HCT116 (cell line): Measurements from ENCODE around the gene FAM110A. TPM values are rescaled to one million over a fixed set of nuclear protein-coding genes. Genes with fewer than 3 reads are reported as not detected.

Experiments used
- ATAC-seq: fragments of 200-7000 bp; cut with Tn5 transposase; 2 replicates; pipeline ENCODE4 v1.9.1; 2020; ENCODE audit warnings: mild to moderate bottlenecking, moderate library complexity
- BruUV-seq: library from RNA; stranded (reverse); fragments of 400-500 nt; replicated peaks from 2 replicates; lab custom pipeline; 2021; lab: Mats Ljungman, UMichigan
- CTCF ChIA-PET: fragments of 300-600 bp; sonication (Branson Sonifier 250); formaldehyde crosslinking; loops from one replicate; lab custom pipeline; 2021; ENCODE audit warnings: antibody characterized with exemption; lab: Charles Lee
- POLR2A ChIA-PET: fragments of 300-600, 350-600 bp; sonication (Branson Sonifier 250); formaldehyde crosslinking; loops from one replicate; lab custom pipeline; 2021; ENCODE audit warnings: antibody characterized with exemption; lab: Charles Lee
- RAD21 ChIA-PET, 2 experiments: fragments of 300-600 bp; sonication (Branson Sonifier 250); formaldehyde crosslinking; loops; one replicate each; lab custom pipeline; 2023; ENCODE audit warnings: low total read pairs in 2 of 2; ENCODE audit not compliant: uncharacterized antibody in 2 of 2, unreplicated experiment in 2 of 2, low non-redundant PET in 1 of 2; lab: Charles Lee
- DNase-seq: peaks from one replicate; pipeline ENCODE4 v3.0.0-alpha.2; 2010; ENCODE audit warnings: low read depth, low spot score
- H2AFZ ChIP-seq: fragments of 200-600 bp; shearing (Covaris generic), sonication (generic); 2 replicates; pipeline ENCODE4 v1.6.1; 2017; ENCODE audit warnings: low read depth, mixed run types, mixed read lengths, antibody characterized with exemption, low read length; ENCODE audit not compliant: poor library complexity, severe bottlenecking
- H3K27ac ChIP-seq: 2 replicates; pipeline ENCODE4 v1.5.1; 2012; ENCODE audit warnings: low read depth, low read length
- H3K27me3 ChIP-seq: fragments of 200-600 bp; sonication (generic); 2 replicates; pipeline ENCODE4 v1.6.1; 2016; ENCODE audit warnings: mixed run types, low read length, mixed read lengths; ENCODE audit not compliant: insufficient read depth
- H3K36me3 ChIP-seq, 2 experiments: fragments of 200-500 bp in 1 of 2; fragments of 200-600 bp in 1 of 2; sonication (Bioruptor generic) in 1 of 2; sonication (generic) in 1 of 2; 2 replicates each; pipeline versions ENCODE4 v1.5.1 to v1.6.1; 2014 to 2016; ENCODE audit warnings: low read length in 2 of 2, inconsistent platforms in 1 of 2, mixed read lengths in 1 of 2, mixed run types in 1 of 2; ENCODE audit not compliant: insufficient read depth in 2 of 2, control insufficient read depth in 1 of 2
- H3K4me1 ChIP-seq, 2 experiments: fragments of 200-600 bp in 1 of 2; sonication (generic) in 1 of 2; 2 replicates each; pipeline versions ENCODE4 v1.5.1 to v1.6.1; 2012 to 2017; ENCODE audit warnings: low read length in 2 of 2, inconsistent platforms in 1 of 2, mild to moderate bottlenecking in 1 of 2, mixed read lengths in 1 of 2, mixed run types in 1 of 2, moderate library complexity in 1 of 2; ENCODE audit not compliant: insufficient read depth in 2 of 2, control insufficient read depth in 1 of 2
- H3K4me2 ChIP-seq: fragments of 200-600 bp; sonication (generic); 2 replicates; pipeline ENCODE4 v1.6.1; 2017; ENCODE audit warnings: mixed run types, low read length, mixed read lengths
- H3K4me3 ChIP-seq, 2 experiments: fragments of 200-600 bp in 1 of 2; sonication (generic) in 1 of 2; replicated peaks in 1 of 2; 2 replicates each; pipeline ENCODE4 v1.5.1; 2011 to 2016; ENCODE audit warnings: low read length in 2 of 2, control low read depth in 1 of 2, low read depth in 1 of 2, mild to moderate bottlenecking in 1 of 2, mixed read lengths in 1 of 2, mixed run types in 1 of 2
- H3K79me2 ChIP-seq: fragments of 200-600 bp; sonication (generic); 2 replicates; pipeline ENCODE4 v1.6.1; 2017; ENCODE audit warnings: mild to moderate bottlenecking, mixed run types, low read length, moderate library complexity, mixed read lengths; ENCODE audit not compliant: insufficient read depth
- H3K9ac ChIP-seq: fragments of 200-600 bp; sonication (generic); 2 replicates; pipeline ENCODE4 v1.6.1; 2016; ENCODE audit warnings: low read length, mixed read lengths
- H3K9me2 ChIP-seq: fragments of 200-600 bp; sonication (generic), shearing (Covaris generic); 2 replicates; pipeline ENCODE4 v1.6.1; 2017; ENCODE audit warnings: mixed run types, mild to moderate bottlenecking, moderate library complexity; ENCODE audit not compliant: insufficient read depth
- H3K9me3 ChIP-seq, 2 experiments: fragments of 200-500 bp in 1 of 2; fragments of 200-600 bp in 1 of 2; sonication (Bioruptor generic) in 1 of 2; sonication (generic) in 1 of 2; 2 replicates each; pipeline ENCODE4 v1.6.1; 2014 to 2017; ENCODE audit warnings: low read length in 2 of 2, mixed read lengths in 2 of 2, inconsistent platforms in 1 of 2, low read depth in 1 of 2, mild to moderate bottlenecking in 1 of 2, mixed run types in 1 of 2, moderate library complexity in 1 of 2; ENCODE audit not compliant: control insufficient read depth in 1 of 2, insufficient read depth in 1 of 2
- H4K20me1 ChIP-seq: fragments of 200-600 bp; sonication (generic), shearing (Covaris generic); 2 replicates; pipeline ENCODE4 v1.6.1; 2017; ENCODE audit warnings: mixed run types, mild to moderate bottlenecking, moderate library complexity; ENCODE audit not compliant: insufficient read depth
- CBX3 ChIP-seq: IDR thresholded peaks from 2 replicates; pipeline ENCODE4 v1.6.1; 2012; ENCODE audit warnings: low read depth
- CEBPB ChIP-seq: IDR thresholded peaks from 2 replicates; pipeline ENCODE4 v1.6.1; 2012; ENCODE audit warnings: low read depth
- CTCF ChIP-seq, 3 experiments: fragments of 200-600 bp in 1 of 3; sonication (generic) in 1 of 3; IDR thresholded peaks in 2 of 3; conservative IDR thresholded peaks in 1 of 3; 2 replicates each; pipeline ENCODE4 v1.5.1; 2012 to 2017; ENCODE audit warnings: low read depth in 2 of 3, low read length in 2 of 3, antibody characterized with exemption in 1 of 3, borderline replicate concordance in 1 of 3, control low read depth in 1 of 3, mild to moderate bottlenecking in 1 of 3, mixed read lengths in 1 of 3, mixed run types in 1 of 3, moderate library complexity in 1 of 3; ENCODE audit not compliant: insufficient read depth in 1 of 3
- EGR1 ChIP-seq: IDR thresholded peaks from 2 replicates; pipeline ENCODE4 v1.6.1; 2012; ENCODE audit warnings: low read depth
- ELF1 ChIP-seq: IDR thresholded peaks from 2 replicates; pipeline ENCODE4 v1.6.1; 2012; ENCODE audit warnings: low read depth, borderline replicate concordance
- EZH2 ChIP-seq: fragments of 200-600 bp; sonication (generic); IDR thresholded peaks from 2 replicates; pipeline ENCODE4 v1.6.1; 2017; ENCODE audit warnings: antibody characterized with exemption, mixed run types
- EZH2phosphoT487 ChIP-seq: fragments of 200-600 bp; IDR thresholded peaks from 2 replicates; pipeline ENCODE4 v1.6.1; 2018; ENCODE audit warnings: antibody characterized with exemption, borderline replicate concordance
- POLR2A ChIP-seq: IDR thresholded peaks from 2 replicates; pipeline ENCODE4 v1.7.0; 2011; ENCODE audit warnings: borderline replicate concordance; ENCODE audit not compliant: insufficient read depth, insufficient read length; ENCODE audit errors: extremely low read depth
- POLR2AphosphoS5 ChIP-seq: IDR thresholded peaks from 2 replicates; pipeline ENCODE4 v1.6.1; 2011; ENCODE audit warnings: mild to moderate bottlenecking, low read depth, low read length, moderate library complexity
- TCF7L2 ChIP-seq: IDR thresholded peaks from 2 replicates; pipeline ENCODE4 v1.7.0; 2011; ENCODE audit warnings: borderline replicate concordance, inconsistent platforms; ENCODE audit not compliant: insufficient read depth, insufficient read length; ENCODE audit errors: extremely low read depth
- ZNF274 ChIP-seq: fragments of 200-500 bp; sonication (Bioruptor generic); IDR thresholded peaks from 2 replicates; pipeline ENCODE4 v1.6.1; 2014; ENCODE audit warnings: mild to moderate bottlenecking, low read depth, low read length, inconsistent platforms
- intact Hi-C: fragments of 100-400 bp; cut with micrococcal nuclease; formaldehyde crosslinking; loops from 2 replicates; pipeline ENCODE4 v1.10.0; 2022
- total RNA-seq: library from RNA; stranded (reverse); gene quantifications from one replicate; pipeline ENCODE4 v1.2.1, GENCODE V29; 2021; ENCODE audit not compliant: unreplicated experiment
- TF ChIP-seq, protein P1 (sequence below): IDR thresholded peaks from 2 replicates; pipeline ENCODE4 v1.6.1; 2011; ENCODE audit warnings: mild to moderate bottlenecking, low read length, moderate library complexity; ENCODE audit not compliant: insufficient replicate concordance; ENCODE audit errors: extremely low read depth
- TF ChIP-seq, protein P2 (sequence below): IDR thresholded peaks from 2 replicates; pipeline ENCODE4 v1.6.1; 2012; ENCODE audit warnings: low read depth

FAM110A gene
- total RNA-seq, 1 experiment from 2014 or later: 26.4 TPM

GRCh38 chr20:819680-820322 is 13.7 kb upstream of the FAM110A start:
- Histone ChIP-seq H3K36me3 (no peaks in the 10 kb centered on the region), H3K4me1 (peaks cover 8 to 16% of the 10 kb centered on the region in 2 experiments), H3K27me3 (no peaks in the 10 kb centered on the region), H3K79me2 (no peaks in the 10 kb centered on the region), H2AFZ (no peak overlapping the region), H3K4me3 (no peak overlapping the region), H3K4me2 (no peak overlapping the region), H3K9me3 (no peaks in the 10 kb centered on the region), H3K9ac (no peak overlapping the region), H4K20me1 (no peaks in the 10 kb centered on the region), H3K27ac (no peak overlapping the region), H3K9me2 (no peaks in the 10 kb centered on the region)
- ATAC-seq: no peak
- BruUV-seq: no TSS peak
- intact Hi-C loops: loop anchor here (1.0 to 10.0 kb wide), 4 partner anchors 36 to 393 kb away; partner anchors contain the start of gene TMEM74B
- TF ChIP-seq, protein P1, sequence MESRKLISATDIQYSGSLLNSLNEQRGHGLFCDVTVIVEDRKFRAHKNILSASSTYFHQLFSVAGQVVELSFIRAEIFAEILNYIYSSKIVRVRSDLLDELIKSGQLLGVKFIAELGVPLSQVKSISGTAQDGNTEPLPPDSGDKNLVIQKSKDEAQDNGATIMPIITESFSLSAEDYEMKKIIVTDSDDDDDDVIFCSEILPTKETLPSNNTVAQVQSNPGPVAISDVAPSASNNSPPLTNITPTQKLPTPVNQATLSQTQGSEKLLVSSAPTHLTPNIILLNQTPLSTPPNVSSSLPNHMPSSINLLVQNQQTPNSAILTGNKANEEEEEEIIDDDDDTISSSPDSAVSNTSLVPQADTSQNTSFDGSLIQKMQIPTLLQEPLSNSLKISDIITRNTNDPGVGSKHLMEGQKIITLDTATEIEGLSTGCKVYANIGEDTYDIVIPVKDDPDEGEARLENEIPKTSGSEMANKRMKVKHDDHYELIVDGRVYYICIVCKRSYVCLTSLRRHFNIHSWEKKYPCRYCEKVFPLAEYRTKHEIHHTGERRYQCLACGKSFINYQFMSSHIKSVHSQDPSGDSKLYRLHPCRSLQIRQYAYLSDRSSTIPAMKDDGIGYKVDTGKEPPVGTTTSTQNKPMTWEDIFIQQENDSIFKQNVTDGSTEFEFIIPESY: no peak
- no peak for TF ChIP-seq POLR2AphosphoS5
- no peak for TF ChIP-seq ZNF274
- no peak for TF ChIP-seq EZH2
- TF ChIP-seq CBX3: no peak
- TF ChIP-seq POLR2A: no peak
- TF ChIP-seq EZH2phosphoT487: no peak
- TF ChIP-seq EGR1: no peak
- TF ChIP-seq, protein P2, sequence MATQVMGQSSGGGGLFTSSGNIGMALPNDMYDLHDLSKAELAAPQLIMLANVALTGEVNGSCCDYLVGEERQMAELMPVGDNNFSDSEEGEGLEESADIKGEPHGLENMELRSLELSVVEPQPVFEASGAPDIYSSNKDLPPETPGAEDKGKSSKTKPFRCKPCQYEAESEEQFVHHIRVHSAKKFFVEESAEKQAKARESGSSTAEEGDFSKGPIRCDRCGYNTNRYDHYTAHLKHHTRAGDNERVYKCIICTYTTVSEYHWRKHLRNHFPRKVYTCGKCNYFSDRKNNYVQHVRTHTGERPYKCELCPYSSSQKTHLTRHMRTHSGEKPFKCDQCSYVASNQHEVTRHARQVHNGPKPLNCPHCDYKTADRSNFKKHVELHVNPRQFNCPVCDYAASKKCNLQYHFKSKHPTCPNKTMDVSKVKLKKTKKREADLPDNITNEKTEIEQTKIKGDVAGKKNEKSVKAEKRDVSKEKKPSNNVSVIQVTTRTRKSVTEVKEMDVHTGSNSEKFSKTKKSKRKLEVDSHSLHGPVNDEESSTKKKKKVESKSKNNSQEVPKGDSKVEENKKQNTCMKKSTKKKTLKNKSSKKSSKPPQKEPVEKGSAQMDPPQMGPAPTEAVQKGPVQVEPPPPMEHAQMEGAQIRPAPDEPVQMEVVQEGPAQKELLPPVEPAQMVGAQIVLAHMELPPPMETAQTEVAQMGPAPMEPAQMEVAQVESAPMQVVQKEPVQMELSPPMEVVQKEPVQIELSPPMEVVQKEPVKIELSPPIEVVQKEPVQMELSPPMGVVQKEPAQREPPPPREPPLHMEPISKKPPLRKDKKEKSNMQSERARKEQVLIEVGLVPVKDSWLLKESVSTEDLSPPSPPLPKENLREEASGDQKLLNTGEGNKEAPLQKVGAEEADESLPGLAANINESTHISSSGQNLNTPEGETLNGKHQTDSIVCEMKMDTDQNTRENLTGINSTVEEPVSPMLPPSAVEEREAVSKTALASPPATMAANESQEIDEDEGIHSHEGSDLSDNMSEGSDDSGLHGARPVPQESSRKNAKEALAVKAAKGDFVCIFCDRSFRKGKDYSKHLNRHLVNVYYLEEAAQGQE: no peak
- no peak for TF ChIP-seq CTCF (IDR thresholded peaks at IDR 0.05 in 2 of 3, conservative IDR thresholded peaks at IDR 0.05 in 1 of 3; ENCODE audit: borderline replicate concordance in 1 of 3, insufficient read depth in 1 of 3, low read depth in 2 of 3, low read length in 2 of 3)
- TF ChIP-seq ELF1: no peak
- no peak for TF ChIP-seq TCF7L2
- TF ChIP-seq CEBPB: no peak
- RAD21 ChIA-PET: no interaction called here
- no peak for DNase-seq
- CTCF ChIA-PET: interaction anchor here (0.8 to 1.4 kb wide), 2 partner anchors 11 to 68 kb away, joined by 3 to 5 read pairs; no protein-coding TSS in a partner anchor
- POLR2A ChIA-PET: no interaction called here
